DMS153 treated with DMSO at 0.1 percent for 48 hours (cell line): ENCODE measurements around the gene FOXC2.
A peak's percentile ranks its signal among the peaks of the same experiment; 100 is the strongest.

Experiments used
- DNase-seq: peaks from one replicate; lab custom pipeline; 2025; ENCODE audit not compliant: unreplicated experiment; lab: John Stamatoyannopoulos, UW

FOXC2 gene

DNA sequence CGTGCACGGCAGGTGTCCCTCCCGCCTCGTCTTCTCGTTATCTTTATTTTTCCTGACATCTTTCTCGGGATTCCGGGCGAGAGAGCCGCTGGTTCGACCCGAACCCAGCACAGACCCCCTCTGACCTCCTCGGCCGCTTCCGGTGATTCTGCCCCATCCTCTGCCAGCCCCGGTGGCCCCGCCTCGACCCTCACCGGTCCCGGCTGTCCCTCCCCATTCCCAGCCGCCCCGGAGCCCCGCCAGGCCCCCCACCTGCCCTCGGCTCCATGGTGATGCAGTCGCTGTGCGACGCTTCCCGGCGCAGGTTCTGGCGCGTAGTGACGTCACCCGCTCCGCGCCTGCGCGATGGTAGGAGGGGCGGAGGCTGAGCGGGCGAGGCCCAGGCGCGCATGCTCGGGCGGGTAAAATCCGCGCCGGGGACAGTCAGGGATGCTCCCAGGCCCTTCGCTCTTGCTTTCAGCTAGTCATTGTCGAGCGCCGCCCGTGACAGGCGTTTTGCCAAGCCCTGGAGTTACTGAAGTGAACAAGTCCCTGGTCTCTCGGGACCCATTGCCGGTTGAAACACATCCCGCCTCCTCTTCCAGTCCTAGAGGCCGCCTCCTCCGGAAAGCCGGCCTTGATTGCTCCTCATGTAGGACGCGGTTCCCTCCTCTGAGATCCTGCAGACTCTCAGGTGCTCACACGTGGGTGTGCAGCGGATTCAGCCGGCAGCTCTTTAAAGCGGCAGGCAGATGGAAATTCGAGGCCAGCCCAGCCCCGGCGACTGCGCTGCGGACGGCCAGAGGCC is 11.5 kb upstream of the FOXC2 start, which contains the start of gene MTHFSD:
TSS of gene MTHFSD (minus strand) at position 319 of the 787 bp plus-strand sequence. CDS start at position 268, 51 bp downstream.
- DNase-seq, result peak; percentile 84

GRCh38 chr16:86555704-86556075 is 10.9 kb upstream of the FOXC2 start:
- DNase-seq, result no peak

- DNase-seq, result no peak
These were observed 10.1 kb upstream of the FOXC2 start for GRCh38 chr16:86556576-86556975.

GRCh38 chr16:86557587-86557986 is 9.0 kb upstream of the FOXC2 start:
- DNase-seq, result no peak

DNA sequence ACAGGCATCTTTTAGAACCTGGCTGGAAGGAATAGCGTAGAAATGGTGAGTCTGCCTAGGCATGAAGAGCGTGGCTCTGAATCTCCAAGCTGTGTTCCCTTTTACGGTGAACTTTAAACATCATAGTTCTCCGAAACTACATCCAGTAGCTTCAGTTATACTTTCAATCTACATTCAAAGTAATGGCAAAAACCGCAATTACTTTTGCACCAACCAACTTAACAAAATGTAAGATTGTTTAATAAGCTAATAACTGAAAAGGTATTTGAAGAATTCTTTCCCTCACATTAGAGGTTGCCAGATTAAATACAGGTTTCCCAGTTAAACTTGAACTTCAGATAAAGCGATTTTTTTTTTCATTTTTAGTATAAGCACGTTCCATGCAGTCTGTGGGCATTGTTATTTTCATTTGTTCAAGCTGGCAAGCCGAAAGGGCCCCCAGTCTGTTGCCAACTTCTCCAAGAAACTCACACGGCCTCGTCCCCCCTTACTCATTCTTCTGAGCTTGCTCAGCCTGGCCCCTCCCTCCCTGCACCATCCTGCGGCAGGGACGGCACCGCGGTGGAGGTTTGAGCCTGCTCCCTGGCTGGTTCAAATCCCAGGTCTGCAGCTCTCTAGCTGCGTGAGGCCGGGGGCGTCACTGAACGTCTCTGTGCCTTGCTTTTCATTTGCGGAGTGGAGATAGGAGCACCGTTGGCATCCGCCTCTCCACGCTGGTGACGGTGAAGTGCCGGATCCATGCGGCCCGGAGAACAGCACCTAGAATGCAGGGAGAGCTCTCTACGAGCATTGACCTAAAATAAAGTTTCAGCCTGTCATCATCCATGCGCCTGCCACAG is 8.1 kb upstream of the FOXC2 start:
- DNase-seq, result no peak

GRCh38 chr16:86559802-86560305 is 6.8 kb upstream of the FOXC2 start:
- DNase-seq, result no peak

- DNase-seq, result no peak
These were observed 4.3 kb upstream of the FOXC2 start for GRCh38 chr16:86562356-86562755.

- peak; percentile 79 for DNase-seq
These were observed 2.9 kb upstream of the FOXC2 start for GRCh38 chr16:86563469-86564345.

DNA sequence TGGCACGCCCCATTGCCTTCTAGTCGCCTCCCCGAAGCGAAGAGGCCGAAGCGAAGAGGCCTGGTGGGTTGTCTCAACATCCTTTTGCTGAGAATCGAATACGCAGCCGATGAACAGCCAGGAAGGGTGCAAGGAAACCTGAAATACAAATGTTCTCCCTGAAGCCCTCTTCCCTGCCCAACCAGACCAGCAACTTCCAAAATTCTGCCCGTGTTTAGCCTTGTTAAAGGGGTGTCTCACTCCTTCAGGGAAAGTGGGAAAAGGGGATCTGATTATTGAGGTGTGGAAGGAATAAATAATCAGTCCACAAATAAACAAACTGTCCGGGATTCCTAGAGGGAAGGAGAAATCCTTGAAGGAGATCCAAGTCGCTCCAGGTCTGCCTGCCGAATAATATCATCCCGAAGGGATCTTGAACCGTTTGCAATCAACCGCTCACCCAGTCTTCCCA is 1.4 kb upstream of the FOXC2 start:
- DNase-seq, result no peak

DNA sequence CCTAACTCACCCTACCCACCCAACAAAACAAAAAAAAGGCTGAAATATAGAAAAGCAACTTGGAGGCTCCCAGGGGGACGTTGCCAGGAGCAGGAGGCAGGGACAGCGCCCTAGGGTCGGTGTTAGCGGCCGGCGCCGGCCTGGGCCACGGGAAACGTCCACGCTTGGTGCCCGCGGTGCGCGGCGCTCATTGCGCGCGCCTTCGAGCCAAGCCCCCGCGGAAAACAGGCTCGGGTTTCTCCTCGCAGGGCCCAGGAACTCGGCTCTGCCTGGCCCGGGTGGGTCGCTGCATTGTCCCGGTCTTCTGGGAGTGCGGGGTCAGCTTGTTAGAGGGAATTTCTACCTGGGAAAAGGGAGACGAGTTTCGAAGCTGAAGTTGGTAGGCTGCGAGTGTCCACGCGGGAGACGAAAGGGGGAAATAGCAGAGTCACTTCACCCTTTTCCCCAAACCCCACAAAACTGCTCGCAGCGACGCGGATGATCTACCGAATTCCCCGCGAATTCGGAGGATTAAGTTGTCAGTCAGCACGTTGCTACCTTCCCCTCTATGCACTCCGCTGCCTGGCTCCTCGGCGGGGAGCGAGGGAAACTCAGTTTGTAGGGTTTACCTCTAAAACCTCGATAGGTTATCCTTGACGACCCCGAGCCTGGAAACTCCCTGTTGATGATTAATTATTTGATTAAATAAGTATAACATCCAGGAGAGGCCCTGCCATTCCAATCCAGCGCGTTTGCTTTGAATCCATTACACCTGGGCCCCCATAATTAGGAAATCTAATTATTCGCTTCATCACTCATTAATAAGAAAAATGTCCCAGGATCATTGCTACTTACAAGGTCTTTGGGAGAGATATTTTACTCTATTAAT is 751 bp upstream of the FOXC2 start:
- DNase-seq, result no peak

- no peak for DNase-seq
These were observed 504 bp downstream of the FOXC2 start for GRCh38 chr16:86566966-86567700.

GRCh38 chr16:86567701-86568581 is 1.3 kb downstream of the FOXC2 start:
- DNase-seq, result no peak

- DNase-seq, result no peak
These were observed 2.3 kb downstream of the FOXC2 start for GRCh38 chr16:86568677-86569623.

DNA sequence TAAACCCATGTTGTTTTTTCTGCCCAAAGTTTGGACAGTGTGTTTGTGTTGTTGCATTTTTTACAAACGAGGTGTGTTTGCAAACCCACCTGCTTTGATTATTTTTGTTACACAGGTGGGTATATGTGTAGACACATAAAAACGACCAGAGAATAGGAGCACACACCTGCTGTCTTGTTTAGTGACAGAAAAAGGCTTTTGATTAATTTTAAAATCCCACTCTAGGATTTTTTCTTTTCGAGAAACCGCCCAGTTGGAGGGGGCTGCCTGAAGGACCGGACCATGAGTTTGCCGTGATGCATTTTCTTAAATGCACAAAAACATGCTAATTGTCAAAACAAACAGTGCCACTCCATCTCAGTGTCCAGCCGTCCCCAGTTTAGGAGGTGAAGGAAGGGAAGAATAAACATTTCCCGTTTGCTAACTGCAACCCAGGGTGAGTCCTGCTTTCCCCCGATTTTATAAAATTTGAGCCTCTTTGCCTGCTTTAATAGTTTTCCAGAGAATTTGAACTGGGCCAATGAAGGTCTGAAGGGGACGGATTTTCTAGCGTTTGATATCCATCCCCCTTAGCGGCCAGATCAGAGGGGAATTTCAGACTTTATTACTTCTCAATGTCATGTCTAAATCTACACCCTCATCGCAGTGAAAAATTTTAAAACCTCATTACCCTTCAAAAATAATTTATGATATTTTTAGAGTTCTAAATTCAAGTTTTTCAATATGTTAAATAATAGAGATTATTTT is 3.2 kb downstream of the FOXC2 start:
- DNase-seq, result no peak

- no peak for DNase-seq
These were observed 4.2 kb downstream of the FOXC2 start for GRCh38 chr16:86570558-86571529.
